HG02981 (cell line): ENCODE measurements around the gene CD247.

Experiments
- ATAC-seq: cut with Tn5 transposase; IDR thresholded peaks from one replicate; pipeline ENCODE4 v1.9.1; 2021; ENCODE audit warnings: mild to moderate bottlenecking, moderate library complexity; ENCODE audit not compliant: unreplicated experiment

The CD247 gene

GRCh38 chr1:167440776-167441175 is 77.6 kb downstream of the CD247 start:
- no peak for ATAC-seq

- no peak for ATAC-seq
These were observed 78.0 kb downstream of the CD247 start for GRCh38 chr1:167440345-167440744.

GRCh38 chr1:167439301-167439988 is 78.9 kb downstream of the CD247 start:
- no peak for ATAC-seq

DNA sequence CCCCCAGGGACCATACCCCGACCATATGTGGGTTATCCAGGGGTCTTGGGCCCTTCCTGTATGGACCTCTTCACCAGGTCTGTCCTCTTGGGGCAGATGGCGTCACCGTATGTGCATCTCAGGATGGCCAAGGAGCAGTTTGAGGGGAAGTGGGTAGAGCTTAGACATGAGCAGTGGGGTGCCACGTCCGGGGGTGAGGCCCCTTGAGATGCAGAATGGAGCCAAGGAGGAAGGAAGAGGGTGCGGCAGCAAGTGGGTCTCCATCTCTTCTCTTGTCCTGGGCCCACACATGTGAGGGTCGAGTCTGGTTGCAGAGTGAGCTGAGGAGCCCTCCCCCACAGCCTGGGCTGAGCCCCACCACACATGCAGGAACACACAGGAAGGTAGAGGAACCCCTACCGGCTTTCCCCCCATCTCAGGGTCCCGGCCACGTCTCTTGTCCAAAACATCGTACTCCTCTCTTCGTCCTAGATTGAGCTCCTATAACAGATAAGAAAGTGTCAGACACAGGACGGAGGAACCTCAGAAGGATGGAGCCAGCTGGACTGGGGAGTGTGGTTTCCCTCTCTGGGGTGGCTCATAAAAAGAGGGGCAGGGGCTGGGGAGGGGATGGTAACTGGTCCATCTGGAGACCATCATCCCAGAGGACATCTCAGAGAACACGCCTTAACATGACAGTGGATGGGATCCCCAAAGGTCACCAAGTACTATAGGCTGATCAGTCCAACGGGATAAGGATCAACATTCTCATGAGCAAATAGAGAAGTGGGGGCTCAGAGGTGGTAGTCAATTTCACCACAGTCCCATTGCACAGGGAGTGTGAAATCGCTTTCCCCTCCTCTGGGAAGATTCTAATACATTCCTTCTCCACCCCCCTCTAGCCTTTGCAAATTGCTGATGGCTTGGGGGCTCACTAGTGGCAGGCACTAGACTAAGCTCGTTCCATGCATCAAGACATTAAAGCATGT is 79.9 kb downstream of the CD247 start:
- ATAC-seq: no peak

DNA sequence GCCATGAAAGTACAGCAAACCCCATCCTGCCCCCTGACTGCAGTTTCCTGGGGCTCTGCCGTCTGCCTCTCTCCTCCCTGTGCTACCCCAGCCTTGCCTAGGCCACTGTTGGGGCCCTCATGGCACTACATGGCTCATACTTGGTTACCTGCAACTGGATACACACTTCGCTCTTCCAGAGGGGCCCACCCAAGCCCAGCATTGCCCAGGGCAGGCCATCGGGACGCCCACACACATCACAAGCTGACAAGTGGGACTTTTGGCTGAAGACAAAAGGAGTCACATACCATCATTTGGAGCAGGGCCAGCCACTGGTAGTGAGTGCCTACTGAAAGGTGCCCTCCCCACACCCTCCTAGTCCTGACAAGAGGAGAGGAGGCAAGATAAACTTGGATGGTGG is 82.8 kb downstream of the CD247 start:
- ATAC-seq: no peak

GRCh38 chr1:167434306-167434705 is 84.0 kb downstream of the CD247 start:
- no peak for ATAC-seq

DNA sequence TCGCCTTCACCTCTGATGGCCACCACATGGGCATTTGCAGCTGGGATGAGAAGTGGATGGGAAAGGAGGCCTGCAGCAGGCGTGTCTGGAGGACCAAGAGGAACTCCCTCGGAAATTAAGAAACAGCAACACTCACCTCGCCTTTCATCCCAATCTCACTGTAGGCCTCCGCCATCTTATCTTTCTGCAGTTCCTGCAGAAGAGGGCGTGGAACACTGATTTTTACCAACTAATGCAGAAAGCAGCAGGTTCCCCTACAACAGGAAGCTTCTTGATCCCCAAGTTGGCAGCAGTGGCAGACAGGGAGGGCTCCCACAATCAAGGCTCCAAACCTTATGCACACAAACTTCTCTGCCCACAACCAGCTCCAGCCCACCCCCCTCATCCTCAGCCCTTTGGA is 84.4 kb downstream of the CD247 start:
- no peak for ATAC-seq

DNA sequence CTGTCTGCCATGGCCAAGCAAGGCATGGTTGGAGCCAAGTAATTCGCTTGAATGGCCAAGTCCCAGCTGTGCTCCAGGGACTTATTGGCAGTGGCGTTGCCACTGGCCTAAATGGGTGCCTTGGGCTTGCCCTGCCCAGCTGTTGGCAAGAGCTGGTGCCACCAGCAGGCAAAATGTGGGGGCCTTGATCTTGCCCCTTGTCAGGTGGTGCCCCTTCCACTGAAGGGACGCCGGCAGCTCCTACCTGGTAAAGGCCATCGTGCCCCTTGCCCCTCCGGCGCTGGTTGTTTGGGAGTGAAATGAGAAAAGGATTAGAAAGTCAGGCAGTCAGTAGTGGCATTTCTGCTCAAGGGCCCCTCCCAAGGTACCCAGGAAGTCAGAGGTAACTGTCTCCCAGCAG is 85.5 kb downstream of the CD247 start:
- no peak for ATAC-seq

GRCh38 chr1:167431909-167432650 is 86.2 kb downstream of the CD247 start:
- no peak for ATAC-seq

DNA sequence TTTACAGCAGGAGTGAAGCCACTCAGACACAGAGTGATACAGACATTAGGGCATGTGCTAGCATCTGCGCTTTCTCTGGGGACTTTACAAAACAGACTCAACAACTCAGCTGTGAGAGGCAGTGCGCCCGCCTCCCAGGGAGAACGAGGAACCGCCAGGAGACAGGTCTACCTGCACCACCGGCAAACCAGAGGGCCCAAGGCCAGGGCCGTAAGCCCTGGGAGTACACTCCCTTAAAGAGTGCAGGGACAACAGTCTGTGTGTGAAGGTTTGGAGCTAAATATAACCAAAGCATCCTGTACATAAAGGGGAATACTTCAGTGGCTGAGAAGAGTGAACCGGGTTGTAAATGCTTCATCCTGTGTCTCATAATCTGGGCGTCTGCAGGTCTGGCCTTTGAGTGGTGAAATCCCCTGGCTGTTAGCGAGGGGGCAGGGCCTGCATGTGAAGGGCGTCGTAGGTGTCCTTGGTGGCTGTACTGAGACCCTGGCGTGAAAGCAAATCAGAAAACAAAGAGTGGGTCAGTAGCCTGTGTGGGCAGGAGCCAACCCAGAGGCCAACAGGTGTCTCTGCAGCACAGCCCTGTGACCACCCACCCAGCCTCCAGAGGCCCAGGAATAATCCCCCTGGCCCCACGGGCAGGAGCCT is 86.9 kb downstream of the CD247 start:
- ATAC-seq: no peak

- peak; percentile 13 for ATAC-seq
These were observed 87.5 kb downstream of the CD247 start for GRCh38 chr1:167430849-167431242.

DNA sequence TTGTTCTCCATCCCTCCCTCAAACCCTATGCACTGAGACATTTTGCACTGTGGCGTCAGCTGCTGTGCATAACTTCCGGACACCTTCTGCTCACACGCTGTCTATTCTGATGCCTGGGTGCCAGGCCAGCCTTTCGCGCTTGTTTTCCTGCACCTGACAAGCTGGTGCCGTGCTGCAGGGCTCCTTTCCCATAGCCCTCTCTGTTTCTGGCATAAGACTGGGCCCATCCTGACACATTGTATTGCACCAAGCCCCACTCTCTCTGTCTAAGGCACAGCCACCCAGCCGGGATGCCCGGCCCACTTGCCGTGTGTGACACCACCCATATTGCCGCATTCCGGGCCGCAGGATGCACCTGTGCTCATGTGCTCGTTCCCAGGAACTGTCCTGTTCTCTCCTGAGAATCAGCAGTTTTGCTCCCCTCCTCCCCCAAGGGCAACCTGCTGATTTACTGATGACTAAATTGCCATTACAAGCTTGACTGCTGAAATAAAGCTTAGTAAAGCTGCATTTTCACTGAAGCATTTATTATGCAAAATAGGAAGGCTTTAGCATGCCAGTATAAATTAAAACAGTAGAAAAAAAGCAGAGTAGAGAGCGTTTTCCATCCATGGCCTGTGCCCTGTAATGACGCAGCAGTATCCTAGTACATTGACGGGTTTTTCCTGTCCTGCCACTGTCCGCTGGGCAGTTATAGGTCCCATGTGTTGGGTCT is 88.0 kb downstream of the CD247 start:
- ATAC-seq: peak; percentile 31

DNA sequence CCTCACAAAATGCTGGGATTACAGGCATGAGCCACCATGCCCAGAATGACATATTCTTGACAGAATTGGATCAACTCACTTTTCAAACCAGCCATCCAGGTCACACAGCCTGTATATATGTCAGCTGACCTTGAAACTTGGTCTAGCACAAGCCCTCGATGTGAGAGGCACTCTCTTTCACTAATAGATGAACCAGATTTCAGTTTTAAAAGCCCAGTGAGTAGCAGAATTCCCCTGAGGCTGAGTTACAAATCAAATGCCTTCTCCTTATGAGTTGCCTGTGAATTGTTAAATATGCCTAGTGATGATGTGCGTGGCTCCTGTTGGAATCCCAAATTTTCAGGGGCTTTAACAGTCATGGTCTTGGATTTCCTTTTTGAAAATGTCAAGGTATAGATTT is 88.7 kb downstream of the CD247 start:
- peak; percentile 40 for ATAC-seq

GRCh38 chr1:167428395-167428794 is 89.9 kb downstream of the CD247 start:
- ATAC-seq: no peak

DNA sequence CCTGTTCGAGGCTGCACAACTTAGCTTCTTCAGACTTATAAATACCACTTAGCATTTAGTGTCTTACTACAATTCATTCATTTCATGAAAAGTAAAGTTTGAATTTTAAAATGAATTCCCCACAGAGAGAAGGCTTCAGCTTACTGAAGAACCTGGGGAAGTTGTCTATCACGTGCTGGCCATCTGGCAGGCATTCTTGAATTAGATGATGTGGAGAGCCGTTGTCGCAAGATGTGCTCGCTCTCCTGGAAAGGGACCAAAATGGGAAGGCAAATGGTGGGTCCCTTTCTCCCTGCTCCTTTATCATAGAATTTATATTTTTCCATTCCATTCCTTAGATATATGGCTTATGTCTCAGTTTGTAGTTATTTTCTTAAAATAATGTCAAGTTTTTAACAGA is 90.5 kb downstream of the CD247 start:
- ATAC-seq: no peak

- no peak for ATAC-seq
These were observed 91.6 kb downstream of the CD247 start for GRCh38 chr1:167426716-167427115.

DNA sequence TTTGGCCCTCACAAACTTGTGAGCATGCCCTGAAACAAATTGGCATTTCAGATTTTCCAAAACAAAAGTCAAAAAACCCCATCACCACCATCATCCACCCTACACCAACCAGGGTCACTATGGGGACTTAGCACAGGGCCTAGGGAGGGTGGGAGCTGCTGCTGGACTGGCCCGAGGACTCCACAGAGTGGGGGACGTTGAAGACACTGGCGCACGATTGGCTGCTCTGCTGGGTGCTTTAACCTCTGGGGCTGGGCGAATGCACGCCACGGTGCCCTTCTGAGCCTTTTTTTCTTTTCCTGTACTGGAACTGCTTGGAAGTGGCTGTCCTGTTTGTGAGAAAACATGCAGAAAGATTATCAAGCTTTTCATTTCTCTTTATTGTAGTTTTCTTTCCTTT is 92.8 kb downstream of the CD247 start:
- no peak for ATAC-seq

- ATAC-seq: no peak
These were observed 94.4 kb downstream of the CD247 start for GRCh38 chr1:167423684-167424619.

DNA sequence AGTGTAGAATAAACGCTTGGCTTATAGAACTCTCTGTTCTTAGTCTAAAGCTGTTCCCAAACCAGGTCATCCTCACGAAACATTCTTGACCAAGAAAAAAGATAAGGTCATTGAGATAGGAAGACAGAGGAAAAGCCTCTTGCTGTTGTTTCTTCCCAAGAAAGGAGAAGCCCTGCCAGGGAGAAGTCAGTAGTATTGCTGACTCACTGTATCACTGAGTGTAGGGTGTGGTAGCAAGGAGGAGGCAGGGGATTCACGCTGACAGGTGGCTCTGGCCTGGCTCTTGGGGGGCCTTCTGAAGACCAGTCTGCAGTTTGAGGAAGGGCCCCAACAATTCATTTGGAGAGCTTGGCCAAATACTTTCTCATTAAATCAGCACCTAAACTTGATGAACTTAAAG is 97.8 kb downstream of the CD247 start:
- ATAC-seq: no peak
